ENCODE measurements around the gene CPNE1.

DNA sequence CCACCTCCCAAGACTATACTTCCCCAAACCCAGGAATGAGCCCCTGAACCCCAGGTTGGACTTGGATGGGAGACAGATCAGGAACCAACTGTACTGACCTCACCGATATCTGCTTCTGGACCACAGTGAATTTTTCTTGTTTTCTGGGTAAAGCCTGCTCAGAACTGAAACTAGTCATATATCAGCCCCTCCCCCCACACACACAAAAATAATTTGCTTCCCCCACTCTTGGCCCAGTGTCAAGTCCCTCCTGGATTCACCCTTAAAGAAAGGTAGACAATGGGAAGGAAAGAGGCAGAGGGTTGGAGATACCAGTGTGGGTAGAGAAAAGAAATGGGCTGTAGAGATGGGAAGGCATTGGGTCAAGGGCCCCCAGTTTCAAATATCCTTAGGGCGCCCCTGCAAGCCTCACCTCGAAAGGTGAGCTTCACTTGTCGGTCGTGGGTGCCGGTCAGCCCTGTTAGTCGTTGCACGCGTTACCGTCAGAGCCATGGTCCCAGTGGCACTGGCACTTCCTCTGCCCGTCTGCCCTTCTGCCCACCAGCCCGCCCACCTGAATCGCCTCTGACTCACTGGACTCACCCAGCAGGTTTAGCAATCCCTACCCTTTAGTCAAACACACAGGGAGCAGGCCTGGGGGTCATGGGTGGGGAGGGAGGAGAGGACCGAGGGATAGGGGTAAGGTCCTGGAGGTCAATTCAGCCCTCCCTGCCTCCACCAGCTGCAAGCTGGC is 57.5 kb downstream of the CPNE1 start:
- TF ChIP-seq POLR2A (IDR thresholded peaks at IDR 0.05) (no peak), CTCF (IDR thresholded peaks at IDR 0.05) (no peak)

All from lower leg skin (tissue), 3 donors.